Stimulated activated CD8-positive, alpha-beta memory T cell treated with anti-CD3 and anti-CD28 coated beads, Interleukin-2, amount 100 ng/mL, for 1 hour (primary cell): Measurements from ENCODE around the gene ALDH1A3.

ENCODE experiments used
- DNase-seq, 2 donors: peaks; one replicate each; pipeline ENCODE4 v3.0.0-alpha.2; 2020; ENCODE audit warnings: low read depth in 2 of 2

Gene ALDH1A3

DNA sequence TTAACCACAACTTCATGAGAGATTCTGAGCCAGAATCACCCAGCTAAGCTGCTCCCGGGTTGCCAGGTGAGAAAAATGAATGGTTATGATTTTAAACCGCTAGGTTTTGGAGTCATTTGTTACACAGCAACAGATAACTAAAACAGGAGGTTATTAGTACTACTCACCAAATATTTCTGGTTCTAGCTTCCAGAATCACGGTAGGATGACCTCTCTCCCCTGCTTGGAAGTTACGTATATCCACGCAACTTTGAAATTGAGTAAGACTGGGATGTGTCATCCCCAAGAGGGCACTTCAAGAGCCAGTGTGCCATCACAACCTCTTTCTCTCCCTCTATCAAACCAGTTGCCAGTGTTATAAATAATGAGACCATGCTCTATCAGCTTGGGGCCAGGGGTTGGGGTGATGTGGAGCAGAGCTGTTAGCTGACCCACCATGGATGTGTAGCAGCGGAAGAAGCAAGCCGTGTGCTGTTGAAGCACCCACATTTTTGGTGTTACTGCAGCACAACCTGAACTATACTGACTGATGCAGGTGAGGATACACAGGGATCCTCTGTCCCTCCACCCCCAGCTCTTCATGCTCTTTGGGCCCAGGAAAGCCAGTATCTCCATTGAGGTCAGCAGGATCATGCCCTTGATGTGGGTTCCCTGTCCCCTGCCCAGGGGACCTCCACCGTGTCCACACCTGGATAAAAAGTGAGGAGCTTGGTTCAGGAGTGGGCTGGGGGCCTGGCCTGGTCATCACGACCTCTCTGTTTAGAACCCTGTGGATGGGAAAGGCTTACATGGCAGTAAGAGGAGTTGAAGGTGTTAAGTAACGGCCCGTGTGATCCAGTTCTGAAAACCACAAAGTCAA is 19.4 kb upstream of the ALDH1A3 start:
- no peak for DNase-seq

DNA sequence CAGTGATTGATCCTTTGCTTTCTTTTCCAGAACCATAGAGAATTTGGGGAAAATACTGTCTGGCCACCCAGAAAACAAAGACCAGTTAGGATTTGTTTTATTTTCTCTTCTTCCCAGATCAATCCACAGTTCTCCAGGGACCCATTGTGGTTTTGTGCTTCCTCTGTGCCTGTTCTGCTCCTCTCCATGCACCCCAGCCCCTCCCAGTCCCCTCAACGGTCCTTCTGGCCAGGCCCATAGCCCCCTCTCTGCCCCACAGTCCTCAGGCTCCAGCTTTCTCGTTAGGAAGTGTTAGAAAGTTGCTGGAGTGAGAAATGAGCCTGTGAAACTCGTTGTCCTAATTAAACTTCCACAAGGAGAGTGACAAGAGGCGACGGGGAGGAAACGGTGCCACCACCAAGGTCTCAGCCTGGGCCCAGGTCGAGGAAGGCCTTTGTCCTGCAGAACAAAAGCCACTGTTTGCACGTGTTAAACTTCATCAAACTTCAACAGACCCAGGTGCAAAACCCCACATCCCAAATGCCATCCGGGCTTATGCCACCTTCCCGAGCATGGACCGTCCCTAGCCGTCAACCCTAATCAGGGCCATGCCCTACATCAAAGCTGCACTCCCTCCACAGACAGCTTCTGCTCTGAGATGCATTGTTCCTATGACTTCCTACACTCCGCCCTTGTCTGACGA is 18.7 kb upstream of the ALDH1A3 start:
- DNase-seq = no peak

DNA sequence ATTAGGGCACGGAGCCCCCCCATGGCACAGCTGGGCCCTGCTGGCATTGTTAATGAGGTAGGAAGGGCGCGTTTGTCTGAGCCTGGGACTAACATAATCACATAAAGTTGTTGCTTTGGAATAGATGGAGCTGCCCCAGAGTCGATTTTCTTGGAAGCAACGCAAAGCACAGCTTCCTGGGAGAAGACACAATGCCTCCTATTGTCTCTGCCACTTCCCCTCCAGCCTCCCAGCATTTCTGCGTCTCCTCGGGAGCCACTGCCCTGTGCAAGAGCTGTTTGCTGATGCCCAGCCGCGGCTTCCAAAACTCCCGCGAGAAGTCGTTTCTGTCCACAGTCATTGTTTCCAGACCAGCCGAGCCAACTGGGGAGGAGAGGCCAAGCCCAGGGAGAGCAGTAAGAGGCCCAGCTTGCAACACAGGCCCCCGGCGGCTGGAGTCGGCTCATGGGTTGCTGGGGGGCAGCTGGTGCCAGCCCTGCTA is 18.1 kb upstream of the ALDH1A3 start:
- no peak for DNase-seq

DNA sequence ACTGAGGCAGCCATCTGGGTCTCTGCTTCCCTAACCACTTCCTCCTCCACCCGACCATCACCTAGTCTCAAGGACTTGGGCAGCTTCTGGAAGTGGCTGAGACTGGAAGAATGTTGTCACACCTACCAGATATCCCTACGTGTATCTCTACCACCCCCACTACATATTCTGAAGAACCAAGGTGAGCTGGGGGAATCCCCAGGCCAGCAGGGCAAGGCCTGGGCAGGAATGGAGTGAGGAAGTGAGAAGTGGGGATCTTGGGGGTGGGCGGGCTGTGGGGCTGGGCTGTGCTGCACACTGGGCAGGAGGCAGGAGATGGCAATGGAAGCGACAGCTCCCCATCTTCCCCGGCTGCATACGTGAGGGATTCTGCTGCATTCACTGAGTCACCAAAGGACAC is 17.5 kb upstream of the ALDH1A3 start:
- no peak for DNase-seq

DNA sequence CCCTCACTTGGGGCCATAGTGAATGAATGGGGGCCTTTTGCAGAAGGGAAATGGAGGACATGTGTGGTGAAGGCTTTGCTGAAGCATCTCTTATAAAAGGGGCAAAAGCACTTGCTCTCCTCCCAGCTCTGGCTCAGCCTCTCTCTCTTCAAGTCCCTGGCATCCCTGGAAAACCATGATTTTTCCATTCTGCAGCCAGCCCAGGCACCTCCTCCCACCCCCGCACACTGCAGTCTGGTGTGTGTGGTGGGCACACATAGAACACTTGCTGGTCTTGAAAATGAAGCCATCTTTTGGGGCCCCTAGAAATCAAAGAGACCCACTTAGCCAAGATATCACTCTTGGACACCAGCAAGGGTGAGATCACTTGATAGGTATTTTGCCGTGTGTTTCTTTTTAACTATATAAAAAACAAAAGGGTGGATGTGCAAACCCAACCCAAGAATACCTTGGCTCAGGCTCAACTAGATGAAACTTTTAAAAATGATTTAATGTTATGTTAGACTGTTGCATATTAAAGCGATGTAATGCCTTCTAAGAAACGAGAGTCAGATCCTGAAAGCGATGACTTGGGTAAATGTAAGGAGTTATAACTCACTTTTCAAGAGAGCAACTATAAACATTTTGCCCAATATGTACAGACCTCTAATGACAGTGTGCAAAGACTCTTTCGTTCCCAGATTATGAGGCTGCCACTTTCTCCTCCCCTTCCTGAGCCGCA is 16.4 kb upstream of the ALDH1A3 start:
- DNase-seq = no peak

DNA sequence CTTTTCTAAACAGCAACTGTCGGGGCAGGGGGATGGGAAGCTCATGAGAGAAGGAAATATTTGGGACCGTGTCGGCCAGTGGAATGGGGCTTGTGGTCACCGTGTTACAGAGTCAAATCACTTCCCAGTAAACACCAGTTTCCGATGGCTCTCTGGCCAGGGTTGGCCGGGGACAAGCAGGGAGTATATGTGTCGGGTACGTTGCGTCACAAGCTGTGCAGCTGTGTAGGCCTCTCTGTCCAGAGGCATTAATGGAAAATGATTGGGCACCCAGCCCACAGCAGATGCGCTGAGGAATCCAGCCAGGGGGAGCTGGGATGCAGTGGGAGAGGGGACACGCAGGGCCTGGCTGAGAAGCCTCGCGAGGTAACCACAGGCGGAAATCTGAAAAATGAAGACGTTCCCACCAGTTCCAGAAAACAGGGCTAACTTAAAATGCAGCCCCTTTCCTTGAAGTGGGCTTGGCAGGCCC is 15.8 kb upstream of the ALDH1A3 start:
- no peak for DNase-seq

DNA sequence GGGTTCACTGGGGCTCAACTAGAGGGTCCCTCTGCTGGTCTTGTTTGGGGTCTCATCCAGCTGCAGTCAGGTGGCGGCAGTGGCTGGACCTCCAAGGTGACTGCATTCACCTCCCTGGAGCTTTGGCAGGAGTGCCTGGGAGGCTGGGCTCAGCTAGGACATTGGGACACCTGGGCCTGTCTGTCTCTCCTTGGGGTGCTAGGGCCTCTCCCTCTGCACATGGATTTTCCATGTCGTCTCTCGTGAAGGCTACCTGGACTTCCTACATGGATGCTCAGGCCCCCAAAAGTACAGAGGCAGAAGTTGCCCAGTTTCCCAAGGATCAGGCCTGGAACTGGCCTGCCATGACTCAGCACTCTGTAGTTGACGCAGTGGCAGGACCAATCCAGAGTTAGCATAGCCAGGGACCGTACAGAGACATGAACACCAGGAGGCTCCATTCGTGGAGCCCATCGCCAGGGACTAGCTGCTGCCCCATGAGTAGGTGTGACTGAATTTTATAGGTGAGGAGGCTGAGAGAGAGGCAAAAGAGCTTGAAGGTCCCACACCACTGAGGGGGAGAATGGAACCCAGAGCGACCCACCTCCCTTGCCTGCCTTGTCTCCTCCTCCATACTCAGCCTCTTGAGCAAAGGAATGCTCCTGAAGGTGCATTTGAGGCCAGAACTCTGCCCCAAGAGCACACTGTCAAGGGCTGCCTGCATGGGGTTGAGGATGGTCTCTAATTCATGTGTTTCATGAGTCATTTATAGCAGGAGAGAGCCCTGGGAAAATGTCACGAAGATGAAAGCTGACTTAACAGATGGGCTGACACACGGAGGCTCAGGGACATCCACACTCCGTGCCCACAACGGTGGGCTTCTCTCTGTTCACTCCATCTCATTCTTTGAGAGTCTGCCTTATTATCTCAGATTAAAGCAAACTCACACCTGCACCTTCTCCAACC is 13.0 kb upstream of the ALDH1A3 start:
- no peak for DNase-seq

DNA sequence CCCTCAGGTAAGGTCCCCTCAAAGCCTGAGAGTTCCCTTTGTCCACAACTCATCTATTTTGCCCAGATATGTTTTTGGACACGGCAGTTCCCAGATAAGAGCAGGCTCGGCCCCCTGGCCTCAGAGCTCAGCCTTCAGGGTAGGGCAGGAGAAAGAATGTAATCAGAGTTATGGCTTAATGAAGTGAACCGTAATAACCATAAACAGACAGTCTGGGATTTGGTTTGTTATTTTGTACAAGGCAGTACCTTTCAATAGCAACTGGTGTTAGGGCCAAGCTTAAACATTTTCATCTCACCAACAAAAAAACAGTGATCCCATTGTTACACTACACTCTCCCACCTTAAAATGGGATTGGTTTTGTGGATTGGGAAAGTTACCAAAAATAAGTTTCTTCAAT is 12.2 kb upstream of the ALDH1A3 start:
- DNase-seq = no peak

DNA sequence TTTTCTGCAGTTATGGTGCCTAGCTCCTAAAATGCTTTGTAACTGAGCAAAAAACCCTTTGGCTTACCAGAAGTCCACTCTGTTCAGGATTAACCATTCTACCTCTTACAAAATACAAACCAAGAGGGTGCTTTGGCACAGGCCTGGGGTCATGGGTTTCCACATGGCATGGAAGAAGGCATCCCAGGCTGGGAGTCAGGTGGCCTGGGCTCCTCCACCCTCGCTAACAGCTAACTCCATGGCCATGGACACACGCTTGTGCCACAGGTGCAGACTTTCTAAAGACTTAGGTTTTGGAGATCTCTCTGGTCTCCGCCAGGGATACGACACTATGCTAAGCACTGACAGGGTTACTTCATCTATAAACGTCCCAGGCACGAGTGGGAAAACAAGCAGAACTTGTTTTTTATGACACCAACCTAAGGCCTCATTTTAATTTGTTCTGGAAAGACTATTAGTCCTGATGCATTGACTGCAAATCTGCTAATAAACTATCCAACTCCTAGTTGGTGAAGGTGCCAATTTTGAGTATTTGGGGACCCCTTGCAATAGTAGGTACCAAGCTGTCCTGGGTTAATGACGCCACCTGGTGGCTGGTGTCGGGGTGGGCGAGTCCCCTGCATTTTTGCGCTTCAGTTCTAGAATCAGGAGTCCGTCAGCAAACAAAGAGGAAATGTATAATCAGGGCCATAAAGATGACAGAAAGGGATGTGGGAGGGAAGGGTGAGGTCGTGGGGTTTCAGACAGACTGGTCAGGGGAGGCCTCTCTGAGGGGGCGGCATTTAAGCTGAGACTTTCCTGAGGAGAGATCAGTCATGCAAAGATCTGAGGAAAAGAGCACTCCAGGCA is 10.3 kb upstream of the ALDH1A3 start:
- no peak for DNase-seq

DNA sequence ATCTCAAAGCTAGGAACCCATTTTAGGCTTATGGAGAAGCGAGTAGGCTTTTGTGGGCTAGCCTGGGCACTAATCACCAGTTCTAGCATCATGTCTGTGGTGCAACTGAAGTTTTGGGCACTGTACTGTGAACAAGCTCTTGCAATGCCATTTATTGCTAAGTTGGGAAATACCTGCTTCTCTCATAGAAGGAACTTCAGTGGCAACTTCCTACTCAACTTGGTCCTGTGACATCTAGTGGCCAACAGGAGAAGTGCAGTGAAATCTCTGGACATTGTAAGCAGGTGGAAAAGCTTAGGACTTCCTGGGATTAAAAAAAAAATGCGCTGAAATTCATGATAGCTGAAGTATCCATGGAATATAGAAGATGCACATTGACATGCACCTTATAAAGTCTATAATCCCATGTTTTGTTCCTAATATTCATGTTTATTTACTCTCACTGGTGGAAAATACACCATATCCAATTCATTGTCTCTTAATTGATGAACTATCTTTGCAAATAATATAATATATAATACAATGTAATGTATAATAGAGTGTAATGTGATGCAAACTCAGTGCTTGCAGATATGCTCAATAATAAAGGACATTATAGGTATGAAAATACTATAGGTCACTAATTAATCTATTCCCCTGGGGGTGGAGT is 6.5 kb upstream of the ALDH1A3 start:
- peak in 1 of 2 donors; percentile 14 for DNase-seq

DNA sequence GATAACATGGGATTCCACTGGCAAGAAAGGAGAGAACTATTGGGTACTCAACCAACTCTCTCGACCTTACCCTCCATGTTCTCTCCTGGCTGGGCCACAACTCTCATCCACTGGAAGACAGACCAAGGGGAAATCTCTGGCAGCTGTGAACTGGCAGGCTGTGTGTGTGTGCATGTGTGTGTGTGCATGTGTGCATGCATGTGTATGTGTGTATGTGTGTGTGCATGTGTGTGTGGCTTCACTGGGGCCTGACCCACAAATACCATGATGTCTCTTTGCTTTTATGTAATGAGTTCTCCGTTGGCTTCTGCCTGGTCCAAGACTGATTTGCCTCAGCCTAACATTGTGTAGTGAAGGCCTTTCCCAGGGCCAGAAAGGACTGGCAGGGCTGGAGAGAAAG is 4.1 kb upstream of the ALDH1A3 start:
- no peak for DNase-seq

DNA sequence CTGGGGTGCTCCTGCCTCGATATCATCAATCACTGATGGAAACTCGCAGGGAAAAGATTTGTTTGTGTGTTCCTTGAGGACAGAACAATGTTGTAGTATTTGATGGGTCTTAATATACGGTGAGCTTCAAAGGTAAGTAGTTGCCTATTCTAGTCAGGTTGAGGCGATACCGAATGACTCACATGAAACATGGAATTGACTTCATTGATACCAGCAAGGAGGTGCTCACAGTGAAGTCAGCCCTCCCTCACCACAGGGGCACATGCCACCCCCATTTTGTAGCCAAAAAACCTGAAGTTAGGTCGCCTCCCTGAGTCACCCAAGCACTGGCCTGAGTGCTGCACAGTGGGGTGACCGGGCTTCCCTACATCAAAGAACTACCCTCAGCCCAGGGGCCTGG is 3.7 kb upstream of the ALDH1A3 start:
- no peak for DNase-seq

DNA sequence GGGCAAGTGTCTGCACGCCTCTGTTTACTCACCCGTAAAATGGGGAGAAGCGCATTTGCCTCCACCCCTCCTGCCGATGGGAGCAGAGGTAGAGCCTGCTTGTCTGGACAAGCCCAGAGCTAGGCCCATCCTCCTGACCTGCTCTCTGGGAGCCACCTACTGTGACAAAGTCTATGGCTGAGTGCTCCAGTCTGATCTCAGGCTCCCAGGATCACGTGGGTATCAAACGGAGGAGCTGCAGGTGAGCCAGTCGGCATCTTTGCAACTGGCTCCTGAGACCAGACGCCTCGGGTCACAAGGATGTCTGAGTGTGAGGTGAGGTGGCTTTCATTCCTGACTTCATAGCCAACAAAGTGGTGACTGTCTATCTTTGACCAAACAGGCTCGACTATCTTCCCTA is 2.1 kb upstream of the ALDH1A3 start:
- no peak for DNase-seq

DNA sequence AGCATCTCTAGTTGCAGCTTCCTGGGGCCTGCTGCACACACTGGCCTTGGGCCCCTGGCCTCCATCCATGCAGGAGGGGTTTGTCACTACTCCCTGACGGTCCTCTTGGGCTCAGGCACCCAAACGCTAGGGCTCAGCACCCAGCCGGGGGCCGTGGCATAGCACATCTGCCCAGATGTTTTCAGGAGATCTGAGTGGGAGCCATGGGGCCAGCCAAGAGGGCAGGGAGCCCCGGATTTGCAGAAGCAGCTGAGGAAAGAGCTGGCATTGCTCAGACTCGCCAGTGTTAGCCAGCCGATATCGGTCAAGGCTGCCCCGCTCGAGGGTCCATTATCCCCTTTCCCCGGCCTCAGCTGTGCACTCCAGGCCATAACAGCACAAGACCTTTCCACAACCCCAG is 1.5 kb upstream of the ALDH1A3 start:
- no peak for DNase-seq

DNA sequence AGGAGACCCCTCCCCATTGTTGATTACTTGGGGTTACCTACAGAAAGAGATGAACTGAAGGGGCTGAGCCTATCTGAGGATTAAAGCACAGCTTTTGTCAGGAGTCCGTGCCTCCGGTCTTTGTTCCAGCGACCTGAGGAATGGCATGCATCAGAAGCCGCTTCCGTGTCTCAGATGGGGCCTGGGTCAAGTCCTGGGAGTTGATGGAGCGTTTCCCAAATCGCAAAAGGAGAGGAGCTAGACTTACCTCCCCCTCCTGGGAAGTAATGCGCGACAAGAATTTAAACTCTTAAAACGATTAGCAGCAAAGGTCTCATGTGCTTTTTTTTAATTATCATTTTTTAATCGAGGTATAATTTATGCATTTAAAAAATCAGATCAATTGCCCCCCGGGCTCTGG is 983 bp upstream of the ALDH1A3 start:
- no peak for DNase-seq

DNA sequence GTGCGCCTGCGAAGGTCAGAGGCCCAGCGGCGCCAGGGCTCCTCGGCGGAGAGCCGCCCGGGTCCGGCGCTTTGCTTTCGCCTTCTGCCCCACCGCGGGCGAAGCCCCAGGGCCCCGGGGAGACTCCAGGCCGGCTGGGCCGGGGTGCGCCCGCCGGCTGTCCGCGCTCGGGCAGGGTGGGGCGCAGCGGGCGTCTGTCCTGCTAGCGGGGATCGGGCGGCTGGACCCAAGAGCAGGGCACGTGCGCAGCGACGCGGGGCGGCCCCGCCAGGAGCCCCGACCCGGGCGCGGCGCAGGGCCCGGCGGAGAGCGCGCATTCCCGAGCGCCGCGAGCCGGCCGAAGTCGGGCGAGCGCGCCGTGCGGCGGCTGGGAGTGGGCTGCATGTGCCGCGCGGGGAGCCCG is 569 bp upstream of the ALDH1A3 start:
- DNase-seq = no peak

DNA sequence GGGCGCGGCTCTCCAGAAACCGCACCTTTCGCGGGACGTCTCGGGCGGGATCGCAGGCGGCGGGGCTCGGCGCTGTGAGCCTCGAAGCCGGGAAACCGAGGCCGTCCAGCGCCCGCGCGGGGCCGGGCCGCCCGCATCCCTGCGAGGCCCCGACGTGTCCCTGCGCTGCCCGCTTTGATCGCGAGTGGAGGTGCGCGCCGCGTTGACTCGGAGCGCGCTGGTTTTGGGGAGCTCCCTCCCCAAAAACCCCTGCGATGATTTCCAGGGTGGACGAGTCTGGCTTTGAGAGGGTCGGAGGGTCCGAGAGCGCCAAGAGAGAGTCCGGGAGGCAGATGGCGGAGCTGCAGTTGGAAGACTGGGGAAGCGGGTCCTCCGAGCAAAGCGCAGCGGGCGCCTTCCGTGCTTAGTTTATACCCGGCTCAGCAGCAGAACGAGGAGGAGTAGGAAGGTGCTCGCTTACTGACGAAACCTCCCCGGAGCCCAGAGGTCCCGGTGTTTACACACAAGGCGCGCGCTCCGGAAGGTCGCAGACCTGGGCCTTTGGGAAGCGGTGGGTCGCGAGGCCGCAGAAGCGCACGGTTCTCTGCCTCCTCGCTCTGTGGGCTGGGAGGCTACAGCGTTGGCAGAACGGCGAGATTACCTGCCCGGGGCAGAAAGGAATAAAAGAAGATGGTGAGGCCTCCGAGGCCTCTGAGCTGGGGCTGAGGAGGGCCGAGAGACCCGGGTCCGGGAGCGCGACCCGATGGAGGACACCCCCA is 687 bp downstream of the ALDH1A3 start:
- no peak for DNase-seq

DNA sequence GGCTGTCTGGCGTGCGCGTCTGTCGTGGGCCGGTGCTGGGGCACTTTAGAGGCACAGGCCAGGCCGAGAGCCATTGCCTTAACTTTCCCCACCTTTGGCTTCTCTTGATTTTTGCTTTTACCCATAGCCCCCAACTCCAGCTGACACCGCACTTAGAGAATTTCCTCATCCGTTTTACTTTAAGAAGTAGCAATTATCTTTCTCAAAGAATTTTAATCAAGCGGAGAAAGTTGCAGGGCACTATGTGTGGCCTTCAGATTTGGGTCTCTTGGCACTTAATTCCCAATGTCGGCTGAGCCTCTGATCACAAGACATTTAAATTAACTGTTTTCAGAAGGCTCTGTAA is 1.2 kb downstream of the ALDH1A3 start:
- no peak for DNase-seq
